Activated T-cell treated with anti-CD3 and anti-CD28 coated beads, Interleukin-2, amount 50 U/mL, for 4 hours (primary cell): ENCODE results near the gene NAGS. TPM values are rescaled to one million over a fixed set of nuclear protein-coding genes. Genes with fewer than 3 reads are reported as not detected.
"Not testable (repeated sequence)": the region's sequence is repeated elsewhere in the genome, so short reads cannot be mapped to it uniquely, and the experiment has no call there.

Experiments used
- ATAC-seq, 2 donors: fragments of 200-7000 bp; cut with Tn5 transposase; one replicate each; pipeline ENCODE4 v1.10.0; 2021
- DNase-seq: peaks from one replicate; pipeline ENCODE4 v3.0.0-alpha.2; 2020
- H3K27me3 Mint-ChIP-seq: one replicate; pipeline ENCODE4 v1.8.0; 2021; ENCODE audit warnings: low read depth, mixed read lengths
- H3K36me3 Mint-ChIP-seq: one replicate; pipeline ENCODE4 v1.8.0; 2022; ENCODE audit warnings: mixed read lengths; ENCODE audit not compliant: insufficient read depth
- H3K4me1 Mint-ChIP-seq: one replicate; pipeline ENCODE4 v1.8.0; 2021; ENCODE audit warnings: low read depth, mixed read lengths
- H3K4me3 Mint-ChIP-seq: one replicate; pipeline ENCODE4 v1.8.0; 2021; ENCODE audit warnings: mild to moderate bottlenecking, moderate library complexity, mixed read lengths
- H3K9me3 Mint-ChIP-seq: one replicate; pipeline ENCODE4 v1.8.0; 2021; ENCODE audit warnings: mixed read lengths
- total RNA-seq, 3 donors: library from RNA; stranded (reverse); gene quantifications; one replicate each; pipeline ENCODE4 v1.2.1, GENCODE V29; 2021

NAGS gene
- total RNA-seq: under 1 TPM; 0.25 to 0.52 (median 0.45) TPM

DNA sequence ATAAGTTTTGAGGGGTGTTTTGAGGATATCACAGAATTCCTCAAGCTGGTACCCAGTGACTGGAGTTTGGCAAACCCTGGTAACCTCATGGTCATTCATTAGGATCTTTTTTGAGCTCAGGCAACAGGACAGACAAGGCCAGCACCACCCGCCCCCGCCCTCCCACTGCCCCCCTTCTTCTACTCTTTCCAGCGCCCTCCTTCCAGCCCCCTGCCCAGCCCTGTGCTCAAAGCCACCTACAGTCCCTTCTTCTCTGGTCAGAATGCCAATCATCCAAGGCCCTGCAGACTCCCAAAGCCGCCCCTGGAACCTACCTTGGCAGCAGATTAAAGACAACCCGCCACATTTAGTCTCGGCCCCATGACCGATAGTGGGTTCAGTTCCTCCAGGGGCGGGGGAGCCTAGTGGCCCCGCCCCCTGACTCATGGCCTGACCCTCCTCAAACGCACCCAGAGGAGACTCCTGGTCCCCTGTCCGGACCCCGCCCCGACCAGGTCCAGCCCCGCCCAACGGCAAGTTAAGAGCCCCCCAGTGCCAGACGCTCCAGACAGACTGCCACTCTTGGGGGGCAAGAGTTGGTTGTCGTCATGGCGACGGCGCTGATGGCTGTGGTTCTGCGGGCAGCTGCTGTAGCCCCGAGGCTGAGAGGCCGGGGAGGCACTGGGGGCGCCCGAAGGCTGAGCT is at the start of gene NAGS:
NAGS (plus strand) TSS at position 546 of the 684 bp plus-strand sequence; CDS start at position 588, 42 bp downstream.
- ATAC-seq: no peak
- H3K4me3 Mint-ChIP-seq: peak within 1 kb of the TSS; percentile 24
- peaks cover 23% of the 10 kb centered on the region for H3K4me1 Mint-ChIP-seq
- H3K27me3 Mint-ChIP-seq: peaks cover 2% of the 10 kb centered on the region
- H3K36me3 Mint-ChIP-seq: no peaks in the 10 kb centered on the region
- no peak for DNase-seq
- H3K9me3 Mint-ChIP-seq: no peaks in the 10 kb centered on the region

- H3K4me1 Mint-ChIP-seq: peaks cover 2% of the 10 kb centered on the region
- no peaks in the 10 kb centered on the region for H3K36me3 Mint-ChIP-seq
- DNase-seq (no peak), ATAC-seq (no peak)
- H3K27me3 Mint-ChIP-seq: peaks cover 44% of the 10 kb centered on the region
- H3K4me3 Mint-ChIP-seq: no peak overlapping the region
- H3K9me3 Mint-ChIP-seq: no peaks in the 10 kb centered on the region
These were observed 48.2 kb upstream of the NAGS start for GRCh38 chr17:43956222-43956621.

- ATAC-seq: peak; percentile 34 to 52
- H3K4me3 Mint-ChIP-seq: no peak overlapping the region
- H3K36me3 Mint-ChIP-seq: no peaks in the 10 kb centered on the region
These were observed 45.6 kb upstream of the NAGS start for GRCh38 chr17:43958748-43959352.

GRCh38 chr17:43961292-43961691 is 43.1 kb upstream of the NAGS start:
- H3K4me1 Mint-ChIP-seq, H3K36me3 Mint-ChIP-seq, H3K9me3 Mint-ChIP-seq: not testable (repeated sequence)

More at GRCh38 chr17:43958748-43959352, 45.6 kb upstream of the NAGS start:
- H3K9me3 Mint-ChIP-seq: no peaks in the 10 kb centered on the region
- H3K4me1 Mint-ChIP-seq: no peaks in the 10 kb centered on the region
- DNase-seq: no peak
- peaks cover 38% of the 10 kb centered on the region for H3K27me3 Mint-ChIP-seq

DNA sequence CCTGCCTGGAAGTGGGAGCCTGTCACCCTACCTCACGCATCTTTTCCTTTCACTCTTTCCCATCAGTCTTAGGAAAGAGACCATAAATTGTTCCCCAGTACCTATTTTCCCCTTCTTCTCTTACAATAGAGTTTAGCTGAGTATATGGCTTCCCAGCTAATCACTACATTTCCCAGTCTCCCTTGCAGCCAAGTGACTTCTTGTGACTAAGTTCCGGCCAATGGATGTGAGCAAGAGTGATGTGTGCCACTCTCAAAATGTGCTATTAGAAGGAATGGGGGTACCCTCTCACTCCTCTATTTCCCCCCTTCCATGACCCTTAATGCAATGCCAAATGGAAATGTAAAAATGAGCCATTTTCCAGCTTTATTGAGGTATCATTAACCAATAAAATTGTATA is 42.5 kb upstream of the NAGS start:
- ATAC-seq (no peak), DNase-seq (no peak)
- no peaks in the 10 kb centered on the region for H3K9me3 Mint-ChIP-seq
- no peaks in the 10 kb centered on the region for H3K36me3 Mint-ChIP-seq
- no peaks in the 10 kb centered on the region for H3K4me1 Mint-ChIP-seq
- peaks cover 21% of the 10 kb centered on the region for H3K27me3 Mint-ChIP-seq
- no peak overlapping the region for H3K4me3 Mint-ChIP-seq

More at GRCh38 chr17:43961292-43961691, 43.1 kb upstream of the NAGS start:
- not testable (repeated sequence) for ATAC-seq, DNase-seq, H3K4me3 Mint-ChIP-seq
- H3K27me3 Mint-ChIP-seq: peaks cover 21% of the 10 kb centered on the region

DNA sequence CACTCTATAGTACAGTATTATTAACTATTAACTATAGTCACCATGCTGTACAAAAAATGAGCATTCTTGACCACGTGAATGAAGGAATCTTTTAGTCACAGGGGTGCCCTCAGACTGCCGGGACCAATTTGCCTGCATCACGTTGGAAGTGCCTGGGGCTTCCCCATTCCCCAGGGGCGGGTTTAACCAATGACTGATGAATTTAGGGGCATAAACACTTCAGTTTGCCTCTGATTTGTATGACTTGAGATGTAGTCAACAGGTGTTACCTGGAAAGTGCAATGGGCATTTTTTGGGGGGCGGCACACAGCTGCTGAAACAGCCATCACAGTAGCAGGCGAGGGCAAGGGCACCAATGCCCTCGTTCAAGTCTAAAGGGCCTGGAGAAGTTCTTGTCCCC is 41.9 kb upstream of the NAGS start:
- no peak for ATAC-seq
- Mint-ChIP-seq H3K9me3 (no peaks in the 10 kb centered on the region), H3K27me3 (peaks cover 21% of the 10 kb centered on the region), H3K4me1 (no peaks in the 10 kb centered on the region), H3K4me3 (no peak overlapping the region), H3K36me3 (no peaks in the 10 kb centered on the region)
- no peak for DNase-seq

- DNase-seq: no peak
- no peak for ATAC-seq
- Mint-ChIP-seq H3K4me3 (no peak overlapping the region), H3K9me3 (no peaks in the 10 kb centered on the region), H3K27me3 (peaks cover 19% of the 10 kb centered on the region), H3K36me3 (no peaks in the 10 kb centered on the region), H3K4me1 (no peaks in the 10 kb centered on the region)
These were observed 38.1 kb upstream of the NAGS start for GRCh38 chr17:43966276-43966675.

GRCh38 chr17:43967251-43967875 is 37.1 kb upstream of the NAGS start:
- Mint-ChIP-seq H3K4me3 (no peak overlapping the region), H3K27me3 (peaks cover 14% of the 10 kb centered on the region), H3K4me1 (peaks cover 5% of the 10 kb centered on the region), H3K36me3 (no peaks in the 10 kb centered on the region), H3K9me3 (no peaks in the 10 kb centered on the region)
- DNase-seq (no peak), ATAC-seq (no peak)

DNA sequence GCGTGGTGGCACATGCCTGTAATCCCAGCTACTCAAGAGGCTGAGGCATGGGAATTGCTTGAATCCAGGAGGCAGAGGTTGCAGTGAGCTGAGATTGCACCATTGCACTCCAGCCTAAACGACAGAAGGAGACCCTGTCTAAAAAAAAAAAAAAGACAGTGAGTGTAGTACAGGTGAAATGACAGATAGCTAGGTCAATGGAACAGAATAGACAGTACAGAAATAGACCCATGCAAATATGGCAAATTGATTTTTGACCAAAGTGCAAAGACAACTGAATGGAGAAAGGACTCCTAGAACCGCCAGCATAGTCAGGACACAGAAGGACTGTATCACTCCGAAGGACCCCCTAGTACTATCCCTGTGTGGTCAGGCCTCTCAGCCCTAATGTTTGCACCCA is 34.1 kb upstream of the NAGS start:
- DNase-seq: no peak
- ATAC-seq: no peak
- Mint-ChIP-seq H3K27me3 (peaks cover 10% of the 10 kb centered on the region), H3K4me1 (peaks cover 5% of the 10 kb centered on the region), H3K4me3 (no peak overlapping the region), H3K36me3 (no peaks in the 10 kb centered on the region), H3K9me3 (no peaks in the 10 kb centered on the region)

GRCh38 chr17:43971436-43971835 is 33.0 kb upstream of the NAGS start:
- not testable (repeated sequence) for H3K27me3 Mint-ChIP-seq, H3K9me3 Mint-ChIP-seq, H3K4me1 Mint-ChIP-seq, ATAC-seq, DNase-seq, H3K4me3 Mint-ChIP-seq, H3K36me3 Mint-ChIP-seq

- H3K4me1 Mint-ChIP-seq, DNase-seq, H3K9me3 Mint-ChIP-seq, H3K27me3 Mint-ChIP-seq, H3K4me3 Mint-ChIP-seq, H3K36me3 Mint-ChIP-seq, ATAC-seq: not testable (repeated sequence)
These were observed 31.8 kb upstream of the NAGS start for GRCh38 chr17:43972444-43973212.

DNA sequence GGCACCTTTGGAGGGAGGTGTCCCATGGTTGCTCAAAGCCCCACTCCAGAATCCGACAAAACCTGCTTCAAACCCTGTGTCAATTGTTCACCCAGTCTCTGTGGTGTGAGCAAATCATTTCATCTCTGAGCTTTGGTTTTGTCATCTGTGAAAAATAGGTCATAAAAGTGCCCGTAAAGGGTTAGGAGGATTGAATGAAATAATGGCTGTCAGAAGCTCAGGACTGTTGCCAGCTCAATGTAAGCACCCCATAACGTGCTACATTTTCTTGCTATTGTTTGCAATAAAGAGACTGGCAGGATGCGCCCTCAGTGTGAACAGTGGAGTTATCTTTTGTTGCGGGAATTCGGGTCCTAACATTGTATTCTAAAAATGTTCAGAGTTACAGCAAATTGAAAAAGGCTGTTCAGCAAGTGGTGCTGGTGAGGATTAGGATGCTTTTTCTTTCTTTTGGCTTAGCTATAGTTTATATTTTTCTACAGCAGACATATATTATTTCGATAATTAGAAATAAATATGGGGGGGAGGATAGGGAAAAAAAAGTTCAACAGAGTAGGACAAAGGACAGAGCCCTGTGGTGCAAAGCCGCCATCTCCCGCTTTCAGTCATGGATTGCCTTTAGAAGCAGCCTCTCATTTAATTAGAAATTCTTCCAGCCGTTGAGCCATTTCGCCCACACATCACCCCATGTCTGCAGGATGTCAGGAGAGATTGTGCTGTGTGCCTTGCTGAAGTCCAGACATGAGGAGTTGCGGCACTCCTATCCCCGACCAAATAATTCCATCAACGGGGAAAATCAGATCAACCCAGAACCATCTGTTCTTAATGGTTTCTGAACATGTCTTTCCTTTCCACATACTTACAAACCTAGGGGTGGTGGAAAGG is 29.8 kb upstream of the NAGS start:
- peaks cover 5% of the 10 kb centered on the region for H3K27me3 Mint-ChIP-seq
- no peaks in the 10 kb centered on the region for H3K9me3 Mint-ChIP-seq
- H3K4me1 Mint-ChIP-seq: peaks cover 5% of the 10 kb centered on the region
- no peak for DNase-seq
- no peaks in the 10 kb centered on the region for H3K36me3 Mint-ChIP-seq
- no peak overlapping the region for H3K4me3 Mint-ChIP-seq
- no peak for ATAC-seq

DNA sequence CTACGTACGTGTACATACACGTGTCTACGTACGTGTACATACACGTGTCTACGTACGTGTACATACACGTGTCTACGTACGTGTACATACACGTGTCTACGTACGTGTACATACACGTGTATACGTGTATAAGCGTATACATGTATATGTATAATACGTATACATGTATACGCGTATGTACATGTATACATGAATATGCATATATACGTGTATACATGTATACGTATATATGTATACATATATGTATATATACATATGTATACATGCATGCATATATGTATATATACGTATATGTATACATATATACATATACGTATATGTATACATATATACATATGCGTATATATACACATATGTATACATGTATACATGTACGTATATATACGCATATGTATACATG is 28.5 kb upstream of the NAGS start:
- DNase-seq: no peak
- Mint-ChIP-seq H3K4me3 (no peak overlapping the region), H3K9me3 (no peaks in the 10 kb centered on the region), H3K4me1 (peaks cover 5% of the 10 kb centered on the region), H3K27me3 (peaks cover 10% of the 10 kb centered on the region), H3K36me3 (no peaks in the 10 kb centered on the region)
- ATAC-seq: no peak
